Erythroblast (primary cell): ENCODE data around the gene COBLL1.

Experiments
- GATA1 ChIP-seq: IDR thresholded peaks from 2 replicates; pipeline ENCODE4 v1.6.1; 2011; ENCODE audit warnings: low read depth, mild to moderate bottlenecking, control low read depth, low read length, moderate library complexity
- POLR2A ChIP-seq: IDR thresholded peaks from 2 replicates; pipeline ENCODE4 v1.6.1; 2011; ENCODE audit warnings: mild to moderate bottlenecking, low read length

- no peak for TF ChIP-seq POLR2A
- no peak for TF ChIP-seq GATA1
Observed at GRCh38 chr2:164655750-164656149, 185.9 kb downstream of the COBLL1 start.
